SK-N-SH treated with all-trans-retinoic acid at 6 μM for 48 hours (cell line): ENCODE results near the gene ERV3-1.

Source experiments
- ESRRG ChIP-seq: fragments of 250-450 bp; sonication (Bioruptor Pico); IDR thresholded peaks from 2 replicates; pipeline ENCODE4 v1.6.1; 2021; ENCODE audit warnings: mild to moderate bottlenecking
- GLIS3 ChIP-seq: fragments of 250-450 bp; sonication (Bioruptor Pico); IDR thresholded peaks from 2 replicates; pipeline ENCODE4 v1.5.0; 2020; ENCODE audit warnings: mild to moderate bottlenecking, moderate library complexity
- RARB ChIP-seq: fragments of 250-450 bp; sonication (Bioruptor Pico); IDR thresholded peaks from 2 replicates; pipeline ENCODE4 v1.8.0; 2021; ENCODE audit warnings: mild to moderate bottlenecking, moderate library complexity
- ZC3H10 ChIP-seq: fragments of 250-450 bp; sonication (Bioruptor Pico); IDR thresholded peaks from 2 replicates; pipeline ENCODE4 v1.5.1; 2021; ENCODE audit warnings: mild to moderate bottlenecking, moderate library complexity
- ZFP30 ChIP-seq: fragments of 450-650 bp; formaldehyde crosslinking; IDR thresholded peaks from 2 replicates; pipeline ENCODE4 v1.5.0; 2022; ENCODE audit warnings: mild to moderate bottlenecking, moderate library complexity

- TF ChIP-seq ESRRG (no peak), RARB (no peak), ZFP30 (CRISPR knock-in tag) (no peak), GLIS3 (CRISPR knock-in tag) (no peak), ZC3H10 (no peak)
Observed at GRCh38 chr7:64978497-64979203, 27.8 kb downstream of the ERV3-1 start.
